ENCODE data around the gene EIF4A3. TPM values are rescaled to one million over a fixed set of nuclear protein-coding genes. Genes with fewer than 3 reads are reported as not detected.

EIF4A3 gene
- total RNA-seq, 4 donors from 2014 or later: 31.0 to 61.0 (median 39.8) TPM

DNA sequence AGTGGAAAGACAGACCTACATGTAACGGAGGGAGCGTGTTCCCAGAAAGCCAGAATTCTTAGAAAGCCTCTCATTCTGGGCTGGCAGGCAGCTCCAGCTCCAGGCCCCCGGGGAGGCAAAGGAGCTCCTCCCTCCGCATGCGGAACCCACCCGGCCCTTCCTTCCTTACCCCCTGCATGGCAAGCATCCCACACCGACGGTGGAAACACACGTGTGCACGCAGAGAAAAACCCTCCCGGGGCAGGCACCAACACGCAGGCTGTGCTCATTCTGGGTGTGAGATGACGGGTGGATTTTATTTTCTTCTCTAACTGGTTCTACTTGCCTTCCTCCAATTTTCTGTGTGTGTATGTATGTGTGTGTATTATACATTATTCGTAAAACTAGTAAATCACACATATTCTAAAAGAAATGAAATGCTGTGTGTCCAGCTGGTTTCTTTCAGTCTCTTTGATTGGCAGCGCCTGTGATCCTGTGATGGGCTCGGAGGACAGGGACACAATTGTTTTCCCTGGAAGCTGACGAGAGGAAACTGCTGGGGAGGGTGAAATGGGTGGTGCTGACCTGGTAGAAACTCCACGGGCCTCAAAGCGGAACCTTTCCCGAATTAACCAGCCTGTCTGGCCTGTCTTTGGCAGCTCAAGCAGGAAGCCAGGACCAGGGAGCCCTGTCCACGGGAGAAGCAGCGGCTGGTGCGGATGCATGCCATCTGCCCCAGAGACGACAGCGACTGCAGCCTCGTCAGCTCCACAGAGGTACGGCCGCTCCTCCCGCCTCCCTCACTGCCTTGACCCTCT, 45.1 kb upstream of the EIF4A3 start:
- peak overlapping the region in 1 of 4 donors; percentile 4 for H3K27ac ChIP-seq (replicated peaks in 1 of 4)

GRCh38 chr17:80191192-80191591, 44.3 kb upstream of the EIF4A3 start:
- no peak for DNase-seq (ENCODE audit: extremely low spot score)
- no peak for TF ChIP-seq POLR2A (IDR thresholded peaks at IDR 0.05; ENCODE audit: low read depth)
- TF ChIP-seq, protein P1, sequence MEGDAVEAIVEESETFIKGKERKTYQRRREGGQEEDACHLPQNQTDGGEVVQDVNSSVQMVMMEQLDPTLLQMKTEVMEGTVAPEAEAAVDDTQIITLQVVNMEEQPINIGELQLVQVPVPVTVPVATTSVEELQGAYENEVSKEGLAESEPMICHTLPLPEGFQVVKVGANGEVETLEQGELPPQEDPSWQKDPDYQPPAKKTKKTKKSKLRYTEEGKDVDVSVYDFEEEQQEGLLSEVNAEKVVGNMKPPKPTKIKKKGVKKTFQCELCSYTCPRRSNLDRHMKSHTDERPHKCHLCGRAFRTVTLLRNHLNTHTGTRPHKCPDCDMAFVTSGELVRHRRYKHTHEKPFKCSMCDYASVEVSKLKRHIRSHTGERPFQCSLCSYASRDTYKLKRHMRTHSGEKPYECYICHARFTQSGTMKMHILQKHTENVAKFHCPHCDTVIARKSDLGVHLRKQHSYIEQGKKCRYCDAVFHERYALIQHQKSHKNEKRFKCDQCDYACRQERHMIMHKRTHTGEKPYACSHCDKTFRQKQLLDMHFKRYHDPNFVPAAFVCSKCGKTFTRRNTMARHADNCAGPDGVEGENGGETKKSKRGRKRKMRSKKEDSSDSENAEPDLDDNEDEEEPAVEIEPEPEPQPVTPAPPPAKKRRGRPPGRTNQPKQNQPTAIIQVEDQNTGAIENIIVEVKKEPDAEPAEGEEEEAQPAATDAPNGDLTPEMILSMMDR (IDR thresholded peaks at IDR 0.05): no peak
- no peak for TF ChIP-seq POLR2AphosphoS5 (IDR thresholded peaks at IDR 0.05)
- no peak for TF ChIP-seq EP300 (IDR thresholded peaks at IDR 0.05)
- no peak overlapping the region for H3K27ac ChIP-seq (replicated peaks in 1 of 4)
- WGBS: 84% methylated on average over 10 of the region's 20 CpGs
- H3K36me3 ChIP-seq: no peaks in the 10 kb centered on the region
- H3K27me3 ChIP-seq: peaks cover 0 to 41% (median 2%) of the 10 kb centered on the region in 4 donors
- no peaks in the 10 kb centered on the region for H3K9me3 ChIP-seq
- intact Hi-C loops (cut with DNase I): no loop called here
- peaks cover 7 to 29% (median 22%) of the 10 kb centered on the region in 4 donors for H3K4me1 ChIP-seq
- H3K4me3 ChIP-seq: no peak overlapping the region

More for the DNA sequence above, 45.1 kb upstream of the EIF4A3 start:
- Histone ChIP-seq H3K9me3 (no peaks in the 10 kb centered on the region), H3K27me3 (peaks cover 0 to 49% (median 2%) of the 10 kb centered on the region in 4 donors), H3K4me1 (peaks cover 7 to 29% (median 22%) of the 10 kb centered on the region in 4 donors), H3K4me3 (peak overlapping the region in 2 of 4 donors; percentile 12 to 15), H3K36me3 (no peaks in the 10 kb centered on the region)
- intact Hi-C loops (cut with DNase I): no loop called here
- TF ChIP-seq POLR2AphosphoS5 (IDR thresholded peaks at IDR 0.05) (no peak), EP300 (IDR thresholded peaks at IDR 0.05) (no peak), POLR2A (IDR thresholded peaks at IDR 0.05; ENCODE audit: low read depth) (no peak)
- TF ChIP-seq, protein P1 (IDR thresholded peaks at IDR 0.05): no peak
- no peak for DNase-seq (ENCODE audit: extremely low spot score)
- 62% methylated on average over 28 of the region's 29 CpGs for WGBS

DNA sequence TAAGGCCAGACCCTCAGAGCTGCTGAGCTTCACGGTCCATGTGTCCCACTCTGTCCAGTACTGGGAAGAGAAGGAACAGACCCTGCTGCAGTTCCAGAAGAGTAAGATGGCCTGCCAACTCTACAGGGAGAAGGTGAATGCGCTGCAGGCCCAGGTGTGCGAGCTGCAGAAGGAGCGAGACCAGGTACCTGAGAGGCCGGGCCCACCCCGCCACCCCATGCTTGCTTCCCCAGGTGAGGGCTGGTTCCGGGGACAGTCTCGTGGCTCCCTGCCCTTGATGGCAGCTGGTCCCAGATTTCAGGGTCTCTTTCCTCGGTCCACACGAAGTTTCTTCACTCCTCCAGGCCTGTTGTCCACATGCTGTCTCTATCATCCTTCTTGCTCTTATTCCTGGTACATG, 43.8 kb upstream of the EIF4A3 start:
- Histone ChIP-seq H3K9me3 (no peaks in the 10 kb centered on the region), H3K27ac (replicated peaks in 1 of 4) (no peak overlapping the region), H3K27me3 (peaks cover 0 to 36% (median 2%) of the 10 kb centered on the region in 4 donors), H3K4me1 (peaks cover 7 to 29% (median 22%) of the 10 kb centered on the region in 4 donors), H3K36me3 (no peaks in the 10 kb centered on the region), H3K4me3 (no peak overlapping the region)
- TF ChIP-seq POLR2AphosphoS5 (IDR thresholded peaks at IDR 0.05) (no peak), EP300 (IDR thresholded peaks at IDR 0.05) (no peak), POLR2A (IDR thresholded peaks at IDR 0.05; ENCODE audit: low read depth) (no peak)
- TF ChIP-seq, protein P1 (IDR thresholded peaks at IDR 0.05): no peak
- DNase-seq (ENCODE audit: extremely low spot score): no peak
- intact Hi-C loops (cut with DNase I): no loop called here
- WGBS: 94% methylated on average over 10 of the region's 10 CpGs

DNA sequence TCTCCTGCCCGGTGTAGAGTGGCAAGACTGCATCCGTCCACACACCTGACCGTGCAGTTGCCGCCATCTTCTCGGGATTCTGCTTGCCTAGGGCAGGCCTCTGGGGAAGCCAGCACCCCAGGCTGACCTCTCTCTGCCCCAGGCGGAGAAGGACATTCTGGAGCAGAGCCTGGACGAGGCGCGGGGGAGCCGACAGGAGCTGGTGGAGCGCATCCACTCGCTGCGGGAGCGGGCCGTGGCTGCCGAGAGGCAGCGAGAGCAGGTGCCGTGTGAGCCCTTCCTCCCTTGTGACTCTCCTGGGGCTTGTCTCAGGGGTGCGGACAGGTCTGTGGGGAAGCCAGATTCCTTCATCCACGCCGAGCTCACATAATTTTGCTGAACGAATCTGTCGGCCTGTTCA, 42.7 kb upstream of the EIF4A3 start:
- intact Hi-C loops (cut with DNase I): no loop called here
- Histone ChIP-seq H3K27ac (replicated peaks in 1 of 4) (no peak overlapping the region), H3K27me3 (peaks cover 0 to 25% (median under 1%) of the 10 kb centered on the region in 4 donors), H3K36me3 (no peaks in the 10 kb centered on the region), H3K4me1 (peaks cover 7 to 29% (median 22%) of the 10 kb centered on the region in 4 donors), H3K9me3 (no peaks in the 10 kb centered on the region), H3K4me3 (no peak overlapping the region)
- 95% methylated on average over 23 of the region's 23 CpGs for WGBS
- no peak for TF ChIP-seq POLR2A (IDR thresholded peaks at IDR 0.05; ENCODE audit: low read depth)
- TF ChIP-seq, protein P1 (IDR thresholded peaks at IDR 0.05): no peak
- TF ChIP-seq EP300 (IDR thresholded peaks at IDR 0.05): no peak
- no peak for DNase-seq (ENCODE audit: extremely low spot score)

All from esophagus muscularis mucosa (tissue), 4 donors.